SK-N-SH treated with all-trans-retinoic acid at 6 μM for 48 hours (cell line): ENCODE measurements around the gene ACSS3.

Experiments used
- ATAC-seq: fragments of 200-7000 bp; cut with Tn5 transposase; 3 replicates; pipeline ENCODE4 v1.9.1; 2020; ENCODE audit warnings: mild to moderate bottlenecking, moderate library complexity
- ARNTL ChIP-seq: fragments of 450-650 bp; formaldehyde crosslinking; IDR thresholded peaks from 2 replicates; pipeline ENCODE4 v1.5.0; 2020; ENCODE audit warnings: low read depth, mild to moderate bottlenecking, moderate library complexity, borderline replicate concordance
- BACH2 ChIP-seq: fragments of 250-450 bp; sonication (Bioruptor Pico); IDR thresholded peaks from 2 replicates; pipeline ENCODE4 v1.9.0; 2021; ENCODE audit warnings: mild to moderate bottlenecking, borderline replicate concordance
- CREB5 ChIP-seq: fragments of 250-450 bp; sonication (Bioruptor Pico); IDR thresholded peaks from 2 replicates; pipeline ENCODE4 v1.5.1; 2020; ENCODE audit warnings: low read depth, mild to moderate bottlenecking, moderate library complexity
- CSDC2 ChIP-seq: fragments of 250-450 bp; sonication (Bioruptor Pico); IDR thresholded peaks from 2 replicates; pipeline ENCODE4 v1.5.0; 2020; ENCODE audit warnings: mild to moderate bottlenecking, moderate library complexity
- CSRNP3 ChIP-seq: fragments of 250-450 bp; sonication (Bioruptor Pico); IDR thresholded peaks from 2 replicates; pipeline ENCODE4 v1.5.1; 2021; ENCODE audit warnings: mild to moderate bottlenecking, moderate library complexity
- ESRRG ChIP-seq: fragments of 250-450 bp; sonication (Bioruptor Pico); IDR thresholded peaks from 2 replicates; pipeline ENCODE4 v1.6.1; 2021; ENCODE audit warnings: mild to moderate bottlenecking
- GLIS3 ChIP-seq: fragments of 250-450 bp; sonication (Bioruptor Pico); IDR thresholded peaks from 2 replicates; pipeline ENCODE4 v1.5.0; 2020; ENCODE audit warnings: mild to moderate bottlenecking, moderate library complexity
- ISL1 ChIP-seq: fragments of 250-450 bp; sonication (Bioruptor Pico); IDR thresholded peaks from 2 replicates; pipeline ENCODE4 v2.1.2; 2022; ENCODE audit warnings: mild to moderate bottlenecking, moderate library complexity
- OSR1 ChIP-seq: fragments of 250-450 bp; sonication (Bioruptor Pico); IDR thresholded peaks from 2 replicates; pipeline ENCODE4 v1.8.0; 2022; ENCODE audit warnings: moderate library complexity, mild to moderate bottlenecking, inconsistent platforms
- PATZ1 ChIP-seq: fragments of 250-450 bp; sonication (Bioruptor Pico); IDR thresholded peaks from 2 replicates; pipeline ENCODE4 v1.8.0; 2020; ENCODE audit warnings: mild to moderate bottlenecking, moderate library complexity, borderline replicate concordance
- POU6F1 ChIP-seq: fragments of 250-450 bp; sonication (Bioruptor Pico); IDR thresholded peaks from 2 replicates; pipeline ENCODE4 v1.8.0; 2021; ENCODE audit warnings: low read depth, mild to moderate bottlenecking, moderate library complexity, borderline replicate concordance
- PPARA ChIP-seq: fragments of 250-450 bp; sonication (Bioruptor Pico); IDR thresholded peaks from 2 replicates; pipeline ENCODE4 v1.5.0; 2020; ENCODE audit warnings: mild to moderate bottlenecking, borderline replicate concordance
- RARB ChIP-seq: fragments of 250-450 bp; sonication (Bioruptor Pico); IDR thresholded peaks from 2 replicates; pipeline ENCODE4 v1.8.0; 2021; ENCODE audit warnings: mild to moderate bottlenecking, moderate library complexity
- SNAI2 ChIP-seq: fragments of 250-450 bp; sonication (Bioruptor Pico); IDR thresholded peaks from 2 replicates; pipeline ENCODE4 v1.5.0; 2020; ENCODE audit warnings: mild to moderate bottlenecking, moderate library complexity
- TCF4 ChIP-seq: fragments of 250-450 bp; sonication (Bioruptor Pico); IDR thresholded peaks from 2 replicates; pipeline ENCODE4 v1.8.0; 2021; ENCODE audit warnings: mild to moderate bottlenecking, moderate library complexity, borderline replicate concordance
- ZC3H10 ChIP-seq: fragments of 250-450 bp; sonication (Bioruptor Pico); IDR thresholded peaks from 2 replicates; pipeline ENCODE4 v1.5.1; 2021; ENCODE audit warnings: mild to moderate bottlenecking, moderate library complexity
- ZFP3 ChIP-seq: fragments of 250-450 bp; sonication (Bioruptor Pico); IDR thresholded peaks from 2 replicates; pipeline ENCODE4 v1.5.0; 2020; ENCODE audit warnings: mild to moderate bottlenecking, moderate library complexity
- ZFP30 ChIP-seq: fragments of 450-650 bp; formaldehyde crosslinking; IDR thresholded peaks from 2 replicates; pipeline ENCODE4 v1.5.0; 2022; ENCODE audit warnings: mild to moderate bottlenecking, moderate library complexity
- ZNF70 ChIP-seq: fragments of 450-650 bp; formaldehyde crosslinking; IDR thresholded peaks from 2 replicates; pipeline ENCODE4 v1.5.0; 2020; ENCODE audit warnings: mild to moderate bottlenecking, moderate library complexity
- ZNF8 ChIP-seq: fragments of 450-650 bp; formaldehyde crosslinking; IDR thresholded peaks from 2 replicates; pipeline ENCODE4 v1.5.0; 2020; ENCODE audit warnings: mild to moderate bottlenecking, moderate library complexity

The ACSS3 gene

GRCh38 chr12:81083018-81083417 is 5.1 kb downstream of the ACSS3 start:
- no peak for ATAC-seq
- TF ChIP-seq SNAI2 (CRISPR knock-in tag) (no peak), CSDC2 (no peak), ZFP30 (CRISPR knock-in tag) (no peak), ESRRG (CRISPR knock-in tag) (no peak), ZFP3 (CRISPR knock-in tag) (no peak), ZNF70 (CRISPR knock-in tag) (no peak), RARB (CRISPR knock-in tag) (no peak), ZNF8 (CRISPR knock-in tag) (no peak), ARNTL (no peak), PPARA (CRISPR knock-in tag) (no peak), GLIS3 (CRISPR knock-in tag) (no peak), BACH2 (no peak), ZC3H10 (no peak)

GRCh38 chr12:81083906-81084513 is 6.1 kb downstream of the ACSS3 start:
- TF ChIP-seq ZNF70 (CRISPR knock-in tag): no peak
- TF ChIP-seq RARB (CRISPR knock-in tag): no peak
- TF ChIP-seq ISL1 (CRISPR knock-in tag): no peak
- TF ChIP-seq POU6F1 (CRISPR knock-in tag): no peak
- no peak for TF ChIP-seq TCF4
- TF ChIP-seq OSR1 (CRISPR knock-in tag): no peak
- no peak for TF ChIP-seq CREB5 (CRISPR knock-in tag)
- ATAC-seq: no peak

GRCh38 chr12:81084811-81085350 is 7.0 kb downstream of the ACSS3 start:
- no peak for ATAC-seq

More at GRCh38 chr12:81084811-81085350, 7.0 kb downstream of the ACSS3 start:
- TF ChIP-seq PATZ1 (no peak), ZC3H10 (no peak), POU6F1 (CRISPR knock-in tag) (no peak), ISL1 (CRISPR knock-in tag) (no peak), SNAI2 (CRISPR knock-in tag) (no peak), ZFP3 (CRISPR knock-in tag) (no peak), ZNF8 (CRISPR knock-in tag) (no peak), RARB (CRISPR knock-in tag) (no peak), CSRNP3 (CRISPR knock-in tag) (no peak), TCF4 (no peak)
